ENCODE data around the gene DGKE.

DGKE gene

DNA sequence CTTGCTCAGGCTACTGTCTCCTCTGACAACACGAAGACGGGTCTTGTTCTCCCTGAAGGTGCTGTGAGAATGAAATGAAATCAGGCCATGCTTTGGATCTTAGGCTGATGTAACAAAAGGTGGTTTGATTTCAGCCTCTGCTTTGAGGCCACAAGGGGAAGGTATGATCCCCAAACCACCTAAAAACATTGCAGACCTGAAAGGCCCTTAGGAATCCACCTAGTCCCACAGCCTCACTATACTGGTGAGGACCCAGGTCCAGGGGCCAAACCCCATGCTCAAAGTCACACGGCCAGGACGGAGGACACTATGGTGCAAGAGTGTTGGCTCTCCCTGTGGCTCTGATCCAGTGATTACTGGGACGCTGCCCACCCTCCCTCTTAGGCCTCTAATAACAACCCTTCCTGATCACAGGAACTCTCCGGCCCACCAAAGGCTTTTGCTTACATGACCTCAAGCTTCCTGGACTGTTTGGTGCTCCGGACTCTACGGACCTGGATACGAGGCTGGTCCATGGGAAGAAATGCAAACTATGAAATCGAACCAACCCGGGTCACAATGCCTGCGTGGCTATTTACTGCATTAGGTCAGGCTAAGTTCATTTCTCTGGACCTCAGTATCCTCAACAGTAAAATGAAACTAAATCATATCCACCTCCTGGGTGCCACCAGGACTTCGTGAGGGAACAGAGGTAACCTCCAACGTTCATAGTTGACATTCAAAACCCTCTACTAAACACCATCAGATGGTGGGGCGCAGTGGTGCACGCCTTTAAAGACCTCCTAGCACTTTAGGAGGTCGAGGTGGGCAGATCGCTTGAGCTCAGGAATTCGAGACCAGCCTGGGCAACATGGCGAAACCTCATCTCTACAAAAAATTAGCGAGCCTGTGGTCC is 78.4 kb downstream of the DGKE start:
- in situ Hi-C loops (cut with MboI; ENCODE audit: low sequenced_read_pairs): no loop called here

DNA sequence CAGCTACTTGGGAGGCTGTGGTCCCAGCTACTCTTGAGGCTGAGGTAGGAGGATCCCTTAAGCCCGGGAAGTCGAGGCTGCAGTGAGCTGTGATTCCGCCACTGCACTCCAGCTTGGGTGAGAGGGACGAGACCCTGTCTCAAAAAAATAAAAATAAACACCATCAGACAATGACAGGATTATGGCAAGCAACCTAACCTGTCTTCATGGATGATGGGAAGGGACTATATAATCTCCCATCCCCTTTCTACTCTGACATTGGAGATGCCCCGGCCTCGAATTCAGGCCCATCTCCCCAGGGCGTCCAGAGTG is 79.0 kb downstream of the DGKE start:
- in situ Hi-C loops (cut with MboI; ENCODE audit: low sequenced_read_pairs): no loop called here

DNA sequence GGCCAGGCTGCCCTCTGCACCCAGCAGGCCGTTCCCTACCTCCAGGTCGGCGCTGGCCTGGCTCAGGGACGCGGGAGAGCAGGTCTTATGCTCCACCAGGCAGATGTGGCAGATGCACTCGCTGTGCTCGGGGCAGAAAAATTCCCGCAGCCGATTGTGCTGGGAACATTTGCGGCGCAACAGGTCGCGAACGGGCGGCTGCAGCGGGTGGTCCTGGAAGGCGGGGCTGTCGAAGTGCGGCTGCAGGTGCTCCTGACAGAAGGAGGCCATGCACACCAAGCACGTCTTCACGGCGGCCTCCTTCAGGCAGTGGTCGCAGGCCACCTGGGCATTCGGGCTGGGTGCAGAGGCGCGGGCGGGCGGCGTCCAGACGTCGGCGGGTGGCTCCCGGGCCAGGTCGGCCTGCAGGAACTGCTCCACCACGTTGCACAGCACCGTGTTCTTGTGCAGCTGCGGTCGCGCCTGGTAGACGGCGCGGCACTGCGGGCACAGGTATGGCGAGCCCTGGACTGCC is 79.5 kb downstream of the DGKE start:
- in situ Hi-C loops (cut with MboI; ENCODE audit: low sequenced_read_pairs): no loop called here

DNA sequence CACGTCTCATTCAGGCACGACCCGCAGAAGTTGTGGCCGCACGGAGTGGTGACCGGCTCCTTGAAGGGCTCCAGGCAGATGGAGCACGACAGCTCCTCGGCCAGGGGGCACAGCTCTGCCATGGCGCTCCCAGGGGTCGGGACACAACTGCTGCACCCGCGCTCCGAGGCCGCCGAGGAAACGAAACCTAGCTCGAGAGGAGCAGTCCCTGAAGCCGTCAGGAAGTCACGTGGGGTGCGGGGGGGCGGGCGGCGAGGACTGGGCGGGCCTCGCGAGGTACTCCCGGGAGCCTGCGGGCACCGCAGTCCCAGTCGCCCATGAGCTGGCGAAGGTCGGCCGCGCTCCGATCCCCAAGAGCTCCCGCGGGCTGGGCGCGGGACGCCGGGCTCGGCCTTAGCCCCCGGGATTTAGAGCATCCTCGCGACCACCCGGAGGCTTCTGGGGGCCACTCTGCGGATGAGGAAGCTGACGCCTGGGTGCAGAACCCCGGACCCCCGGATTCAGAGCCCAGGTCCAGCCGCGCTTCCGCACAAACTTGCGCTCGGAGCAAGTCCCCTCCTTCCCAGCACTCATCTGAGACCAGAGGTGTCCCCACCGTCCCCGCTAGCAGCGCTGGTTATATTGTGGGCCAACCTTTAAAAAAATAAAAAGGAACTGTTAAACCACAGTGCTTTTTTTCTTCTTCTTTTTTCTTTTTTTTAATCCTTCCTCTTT is 80.1 kb downstream of the DGKE start, which contains the start of gene TRIM25:
Gene TRIM25 (minus strand): TSS at position 183 of the 714 bp plus-strand sequence. CDS start 61 bp downstream, at position 122.
- in situ Hi-C loops (cut with MboI; ENCODE audit: low sequenced_read_pairs): no loop called here

DNA sequence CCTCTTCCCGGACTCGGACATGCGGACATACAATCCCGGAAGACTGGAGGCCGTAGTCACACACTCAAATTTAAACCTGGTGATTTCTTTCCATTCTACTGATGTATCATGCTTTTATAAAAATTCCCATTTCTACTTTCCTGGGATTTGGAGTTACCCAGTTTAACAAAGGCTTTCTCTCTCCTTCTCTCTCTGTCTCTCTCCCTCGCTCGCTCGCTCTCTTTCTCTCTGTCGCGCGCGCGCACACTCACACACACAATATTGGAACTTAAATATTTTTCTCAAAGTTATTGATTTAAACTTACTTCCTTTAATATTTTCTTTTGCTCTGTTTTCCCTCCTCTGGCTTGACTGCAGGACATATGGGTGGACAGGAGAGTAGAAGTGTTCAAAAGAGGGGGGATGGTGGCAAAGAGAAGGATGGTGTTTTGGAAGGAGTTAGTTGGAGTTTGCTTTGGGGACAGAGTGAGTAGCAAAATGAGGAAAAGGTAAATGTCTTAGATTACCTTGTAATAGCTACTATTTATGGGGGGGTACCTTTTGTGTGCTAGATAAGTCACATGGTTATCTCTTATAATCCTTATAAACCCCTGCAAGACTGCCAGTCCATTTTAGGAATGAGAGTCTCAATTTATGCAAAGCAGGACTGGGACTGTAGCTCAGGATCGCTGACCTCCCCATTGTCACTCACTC is 80.8 kb downstream of the DGKE start:
- in situ Hi-C loops (cut with MboI; ENCODE audit: low sequenced_read_pairs): no loop called here

DNA sequence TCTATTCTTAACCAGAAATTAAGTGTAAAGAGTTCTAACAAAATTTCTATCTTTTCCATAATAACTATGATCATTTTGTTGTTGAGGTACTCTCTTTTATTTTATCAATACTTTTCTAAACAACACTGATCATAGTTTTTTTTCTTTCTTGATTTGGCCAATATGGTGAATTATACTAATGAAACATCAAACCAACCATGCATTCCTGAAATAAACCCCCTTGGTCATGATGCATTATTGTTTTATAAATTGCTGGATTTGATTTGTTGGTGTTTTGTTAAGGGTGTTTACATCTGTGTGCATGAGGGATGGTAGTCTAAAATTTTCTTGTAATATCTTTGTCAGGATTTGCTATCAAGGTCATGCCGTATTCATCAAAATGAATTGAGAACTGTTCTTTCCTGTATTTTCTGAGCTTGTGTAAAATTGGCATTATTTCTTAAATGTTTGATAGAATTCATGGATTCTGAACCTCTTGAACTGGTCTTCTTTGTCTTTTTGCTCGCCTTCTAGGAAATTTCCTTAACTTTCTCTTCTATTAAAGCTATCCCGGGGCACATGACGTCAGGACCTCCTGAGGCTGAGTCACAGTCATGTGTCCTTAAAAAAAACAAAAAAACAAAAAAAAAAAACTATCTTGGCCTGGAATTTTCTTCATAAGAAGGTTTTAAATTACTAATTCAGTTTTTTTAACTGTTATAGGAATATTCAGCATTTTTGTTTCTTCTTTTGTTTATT is 83.8 kb downstream of the DGKE start:
- in situ Hi-C loops (cut with MboI; ENCODE audit: low sequenced_read_pairs): no loop called here

DNA sequence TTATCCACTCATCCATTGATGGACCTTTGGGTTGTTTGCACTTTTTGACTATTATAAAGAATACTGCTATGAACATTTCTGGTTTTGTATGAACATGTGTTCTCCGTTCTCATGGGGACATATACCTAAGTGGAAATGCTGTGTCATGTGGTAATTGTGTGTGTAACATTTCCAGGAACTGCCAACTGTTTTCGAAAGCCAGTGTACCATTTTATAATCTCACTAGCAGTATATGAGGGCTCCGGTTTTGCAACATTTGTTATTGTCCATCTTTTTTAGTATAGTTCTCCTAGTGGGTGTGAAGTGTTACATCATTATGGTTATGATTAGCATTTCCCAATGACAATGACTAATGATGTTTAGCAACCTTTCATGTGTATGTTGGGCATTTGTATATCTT is 85.0 kb downstream of the DGKE start:
- in situ Hi-C loops (cut with MboI; ENCODE audit: low sequenced_read_pairs): no loop called here
